Glutamatergic neuron (in vitro differentiated cells): Measurements from ENCODE around the gene MYO5A. TPM values are rescaled to one million over a fixed set of nuclear protein-coding genes. Genes with fewer than 3 reads are reported as not detected.
"Not testable (repeated sequence)": the region's sequence is repeated elsewhere in the genome, so short reads cannot be mapped to it uniquely, and the experiment has no call there.

Experiments used
- DNase-seq: peaks from one replicate; pipeline ENCODE4 v3.0.0; 2022
- H3K27ac Mint-ChIP-seq: one replicate; pipeline ENCODE4 v1.8.0; 2020; ENCODE audit warnings: mild to moderate bottlenecking, mixed read lengths, inconsistent platforms; ENCODE audit not compliant: unreplicated experiment
- H3K27me3 Mint-ChIP-seq: one replicate; pipeline ENCODE4 v1.8.0; 2020; ENCODE audit warnings: mild to moderate bottlenecking, moderate library complexity, mixed read lengths, inconsistent platforms; ENCODE audit not compliant: unreplicated experiment
- H3K36me3 Mint-ChIP-seq: one replicate; pipeline ENCODE4 v1.8.0; 2020; ENCODE audit warnings: mild to moderate bottlenecking, mixed read lengths, inconsistent platforms; ENCODE audit not compliant: unreplicated experiment
- H3K4me1 Mint-ChIP-seq: one replicate; pipeline ENCODE4 v1.8.0; 2020; ENCODE audit warnings: mild to moderate bottlenecking, low read depth, mixed read lengths, inconsistent platforms; ENCODE audit not compliant: unreplicated experiment
- H3K4me3 Mint-ChIP-seq: one replicate; pipeline ENCODE4 v1.8.0; 2020; ENCODE audit warnings: mild to moderate bottlenecking, mixed read lengths, inconsistent platforms; ENCODE audit not compliant: unreplicated experiment
- H3K9me3 Mint-ChIP-seq: one replicate; pipeline ENCODE4 v1.8.0; 2020; ENCODE audit warnings: mild to moderate bottlenecking, moderate library complexity, mixed read lengths, inconsistent platforms; ENCODE audit not compliant: unreplicated experiment
- total RNA-seq: library from RNA; stranded (reverse); fragmentation: NEBNext Ultra II Directional; extraction: Animal tissue kit (Norgen Biotek cat#: 25700); gene quantifications from one replicate; pipeline ENCODE4 v1.2.1, GENCODE V29; 2021; ENCODE audit not compliant: unreplicated experiment
- TF ChIP-seq, protein P1 (sequence below): fragments of 200-600 bp; sonication (generic); IDR thresholded peaks from one replicate; pipeline ENCODE4 v1.5.0; 2021; ENCODE audit not compliant: partially characterized antibody, unreplicated experiment

The MYO5A gene
- total RNA-seq, 1 donor from 2014 or later: 61.0 TPM

DNA sequence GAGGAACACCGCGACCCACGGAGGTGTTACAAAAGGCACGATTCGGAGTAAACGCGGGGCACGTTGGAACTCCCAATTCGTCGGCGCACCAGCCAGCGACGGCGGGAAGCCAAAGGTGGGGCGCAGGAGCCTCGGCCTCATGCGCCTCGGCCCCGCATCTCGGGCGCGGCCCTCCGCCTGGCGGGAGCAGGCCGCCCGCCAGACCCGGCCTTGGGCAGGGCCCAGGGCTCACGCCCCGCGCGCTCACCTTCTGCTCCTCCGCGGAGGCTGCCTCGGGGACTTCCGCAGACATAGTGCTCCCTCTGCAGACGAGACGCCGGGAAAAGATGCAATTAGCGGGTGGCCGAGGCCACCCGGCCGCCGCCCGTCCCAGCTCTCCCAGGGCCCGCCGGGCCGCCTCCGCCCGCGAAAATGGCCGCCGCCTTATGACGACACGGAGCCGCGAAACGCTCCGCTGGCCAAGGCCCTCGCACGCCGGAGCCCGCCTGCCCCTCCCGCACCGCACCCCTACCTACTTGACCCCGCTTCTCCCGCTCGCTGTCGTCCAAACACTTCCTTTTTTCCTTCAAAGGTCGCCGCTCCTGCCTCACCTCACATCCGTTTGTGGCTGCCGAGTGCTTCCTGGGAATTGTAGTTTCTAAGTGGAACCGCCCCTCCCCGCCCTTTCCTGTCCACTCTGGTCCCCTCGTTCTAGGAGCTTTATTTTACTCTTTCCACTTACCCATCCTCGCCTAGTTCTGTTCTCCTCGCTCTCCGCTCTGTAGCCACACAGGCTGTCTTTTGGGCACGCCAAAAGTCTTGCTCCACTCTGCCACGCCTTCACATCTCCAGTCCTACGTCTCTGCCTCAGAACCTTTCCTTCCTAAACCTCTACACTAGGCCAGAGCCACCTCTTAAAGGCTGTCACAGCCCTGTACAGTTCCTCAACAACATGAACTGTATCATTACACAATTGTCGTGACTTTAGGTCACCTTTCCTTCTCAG, 40.2 kb upstream of the MYO5A start, which contains the start of gene ARPP19:
ARPP19 (minus strand) TSS at position 430 of the 985 bp plus-strand sequence; CDS start at position 292, 138 bp downstream.
- TF ChIP-seq, protein P1, sequence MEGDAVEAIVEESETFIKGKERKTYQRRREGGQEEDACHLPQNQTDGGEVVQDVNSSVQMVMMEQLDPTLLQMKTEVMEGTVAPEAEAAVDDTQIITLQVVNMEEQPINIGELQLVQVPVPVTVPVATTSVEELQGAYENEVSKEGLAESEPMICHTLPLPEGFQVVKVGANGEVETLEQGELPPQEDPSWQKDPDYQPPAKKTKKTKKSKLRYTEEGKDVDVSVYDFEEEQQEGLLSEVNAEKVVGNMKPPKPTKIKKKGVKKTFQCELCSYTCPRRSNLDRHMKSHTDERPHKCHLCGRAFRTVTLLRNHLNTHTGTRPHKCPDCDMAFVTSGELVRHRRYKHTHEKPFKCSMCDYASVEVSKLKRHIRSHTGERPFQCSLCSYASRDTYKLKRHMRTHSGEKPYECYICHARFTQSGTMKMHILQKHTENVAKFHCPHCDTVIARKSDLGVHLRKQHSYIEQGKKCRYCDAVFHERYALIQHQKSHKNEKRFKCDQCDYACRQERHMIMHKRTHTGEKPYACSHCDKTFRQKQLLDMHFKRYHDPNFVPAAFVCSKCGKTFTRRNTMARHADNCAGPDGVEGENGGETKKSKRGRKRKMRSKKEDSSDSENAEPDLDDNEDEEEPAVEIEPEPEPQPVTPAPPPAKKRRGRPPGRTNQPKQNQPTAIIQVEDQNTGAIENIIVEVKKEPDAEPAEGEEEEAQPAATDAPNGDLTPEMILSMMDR: no peak
- peaks cover 11% of the 10 kb centered on the region for H3K9me3 Mint-ChIP-seq
- H3K4me3 Mint-ChIP-seq: peak within 1 kb of the TSS; percentile 98
- H3K27me3 Mint-ChIP-seq: peaks cover 7% of the 10 kb centered on the region
- H3K36me3 Mint-ChIP-seq: no peaks in the 10 kb centered on the region
- peaks cover 9% of the 10 kb centered on the region for H3K4me1 Mint-ChIP-seq
- DNase-seq: peak; percentile 93
- H3K27ac Mint-ChIP-seq: peak within 1 kb of the TSS; percentile 95

DNA sequence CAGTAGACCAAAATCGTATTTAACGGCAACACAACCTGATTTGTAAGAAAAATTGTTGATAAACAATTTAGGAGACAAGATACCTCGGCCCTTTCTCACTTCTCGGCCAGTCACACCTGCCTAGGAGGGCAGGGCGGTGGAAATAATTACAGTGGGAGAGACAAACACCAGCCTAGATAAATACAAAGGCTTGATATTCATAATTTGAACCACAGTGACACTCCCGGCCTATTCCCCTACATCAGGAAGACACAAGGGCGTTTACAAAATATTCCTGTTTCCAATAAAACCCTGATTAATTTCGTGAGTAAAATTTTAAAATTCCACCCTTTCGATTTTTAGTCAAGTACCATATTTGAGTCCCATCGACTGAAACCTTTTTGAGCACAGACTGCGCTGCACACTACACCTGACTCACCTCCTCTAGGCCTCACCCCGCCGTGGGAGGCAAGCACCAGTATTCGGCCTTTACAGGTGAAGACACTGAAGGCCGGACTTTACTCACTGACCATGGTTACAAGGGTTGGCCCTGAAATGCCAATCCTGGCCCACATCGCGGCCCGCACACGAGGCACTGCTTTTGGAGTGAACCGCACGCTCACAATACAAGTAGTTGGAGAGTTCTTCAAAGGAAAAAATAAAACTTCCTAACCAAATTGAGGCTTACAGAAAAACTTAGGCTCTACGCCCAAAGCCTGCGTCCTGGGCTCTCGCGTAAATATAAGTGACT, 39.4 kb upstream of the MYO5A start:
- Mint-ChIP-seq H3K27me3 (peaks cover 7% of the 10 kb centered on the region), H3K4me3 (peak overlapping the region; percentile 98), H3K4me1 (peaks cover 15% of the 10 kb centered on the region), H3K9me3 (peaks cover 11% of the 10 kb centered on the region), H3K36me3 (no peaks in the 10 kb centered on the region), H3K27ac (peak overlapping the region; percentile 95)
- TF ChIP-seq, protein P1: no peak
- DNase-seq: no peak

DNA sequence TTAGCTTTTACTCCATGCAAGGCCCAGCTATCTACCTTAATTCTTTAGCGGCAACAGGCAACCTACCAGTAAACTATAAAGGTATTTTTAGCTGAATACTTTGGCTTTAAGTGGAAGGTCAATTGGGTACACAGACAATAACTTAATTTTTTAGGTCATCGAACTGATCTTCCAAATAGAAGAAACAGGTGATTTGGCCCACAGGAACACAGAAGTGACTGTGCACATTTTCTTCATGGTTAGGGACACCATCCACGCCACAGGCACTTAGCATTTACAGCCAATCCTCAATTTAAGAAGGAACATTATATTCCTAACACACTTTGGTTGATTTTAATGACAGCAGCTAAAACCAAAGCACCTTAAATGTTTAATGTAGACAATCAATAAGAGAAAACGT, 38.2 kb upstream of the MYO5A start:
- peak overlapping the region; percentile 98 for H3K4me3 Mint-ChIP-seq
- H3K4me1 Mint-ChIP-seq: peaks cover 15% of the 10 kb centered on the region
- DNase-seq: no peak
- H3K27ac Mint-ChIP-seq: no peak overlapping the region
- peaks cover 11% of the 10 kb centered on the region for H3K9me3 Mint-ChIP-seq
- TF ChIP-seq, protein P1: no peak
- H3K36me3 Mint-ChIP-seq: no peaks in the 10 kb centered on the region
- peaks cover 7% of the 10 kb centered on the region for H3K27me3 Mint-ChIP-seq

GRCh38 chr15:52565417-52566358, 37.0 kb upstream of the MYO5A start:
- peaks cover 25% of the 10 kb centered on the region for H3K4me1 Mint-ChIP-seq
- peaks cover 11% of the 10 kb centered on the region for H3K9me3 Mint-ChIP-seq
- not testable (repeated sequence) for DNase-seq, H3K27ac Mint-ChIP-seq, H3K27me3 Mint-ChIP-seq, H3K4me3 Mint-ChIP-seq, H3K36me3 Mint-ChIP-seq
